Uterus (tissue), 4 donors: Measurements from ENCODE around the gene TBX10. TPM values are rescaled to one million over a fixed set of nuclear protein-coding genes. Genes with fewer than 3 reads are reported as not detected.

Source experiments
- DNase-seq, 2 donors: peaks; one replicate each; pipeline ENCODE4 v3.0.0-alpha.2; 2019 to 2020
- H3K27ac ChIP-seq, 2 donors: fragments of 200-600 bp; sonication (generic); 1 replicate in 1 of 2; 2 replicates in 1 of 2; pipeline ENCODE4 v1.5.1; 2016 to 2018
- H3K27me3 ChIP-seq, 2 donors: fragments of 200-600 bp; sonication (generic); one replicate each; pipeline ENCODE4 v1.5.1; 2018 to 2019; ENCODE audit warnings: control low read depth in 1 of 2
- H3K36me3 ChIP-seq, 2 donors: fragments of 200-600 bp; sonication (generic); one replicate each; pipeline ENCODE4 v1.5.1; 2019; ENCODE audit warnings: control low read depth in 1 of 2
- H3K4me1 ChIP-seq, 2 donors: fragments of 200-600 bp; sonication (generic); one replicate each; pipeline ENCODE4 v1.5.1; 2018 to 2019; ENCODE audit warnings: control low read depth in 1 of 2
- H3K4me3 ChIP-seq, 2 donors: fragments of 200-600 bp; sonication (generic); 1 replicate in 1 of 2; 2 replicates in 1 of 2; pipeline ENCODE4 v1.5.1; 2018 to 2019; ENCODE audit warnings: mild to moderate bottlenecking in 1 of 2
- H3K9me3 ChIP-seq, 2 donors: fragments of 200-600 bp; sonication (generic); one replicate each; pipeline ENCODE4 v1.5.1; 2019; ENCODE audit warnings: control low read depth in 1 of 2
- CTCF ChIP-seq, 4 experiments: fragments of 200-600 bp in 2 of 4; fragments of 450-650 bp in 2 of 4; sonication (generic) in 2 of 4; IDR thresholded peaks; one replicate each; pipeline ENCODE4 v1.5.1; 2016 to 2019; ENCODE audit warnings: antibody characterized with exemption in 4 of 4, mild to moderate bottlenecking in 2 of 4, moderate library complexity in 1 of 4
- POLR2A ChIP-seq, 2 donors: fragments of 450-650 bp; IDR thresholded peaks; one replicate each; pipeline ENCODE4 v1.6.1; 2016; ENCODE audit warnings: antibody characterized with exemption in 2 of 2, mild to moderate bottlenecking in 1 of 2, moderate library complexity in 1 of 2
- intact Hi-C: fragments of 100-400 bp; cut with DNase I; formaldehyde crosslinking; loops from one replicate; pipeline ENCODE4 v1.15.1; 2023; ENCODE audit warnings: low total_unique reads
- total RNA-seq, 4 donors: library from RNA; depleted of rRNA in 3 of 4; stranded (reverse); fragments of >200 nt in 3 of 4; gene quantifications; one replicate each; pipeline versions ENCODE4 v1.1.0 to v1.2.4, GENCODE V29; 2014 to 2023
- donor health status: DM: yes; HTN: yes; CAD: no.

The TBX10 gene
- total RNA-seq, 4 donors from 2014 or later = not detected

GRCh38 chr11:67657300-67657699 lies 17.7 kb upstream of the TBX10 start:
- Histone ChIP-seq H3K27ac (no peak overlapping the region), H3K4me1 (no peaks in the 10 kb centered on the region), H3K36me3 (no peaks in the 10 kb centered on the region), H3K4me3 (no peak overlapping the region), H3K27me3 (no peaks in the 10 kb centered on the region), H3K9me3 (no peaks in the 10 kb centered on the region)
- TF ChIP-seq POLR2A (IDR thresholded peaks at IDR 0.05) (no peak), CTCF (IDR thresholded peaks at IDR 0.05) (no peak)
- intact Hi-C loops = no loop called here
- DNase-seq = no peak

GRCh38 chr11:67656278-67656922 lies 16.8 kb upstream of the TBX10 start:
- intact Hi-C loops = no loop called here
- H3K36me3 ChIP-seq = no peaks in the 10 kb centered on the region
- no peak overlapping the region for H3K27ac ChIP-seq
- no peak overlapping the region for H3K4me3 ChIP-seq
- DNase-seq = no peak
- H3K4me1 ChIP-seq = no peaks in the 10 kb centered on the region
- H3K27me3 ChIP-seq = no peaks in the 10 kb centered on the region
- no peak for TF ChIP-seq CTCF (IDR thresholded peaks at IDR 0.05)
- no peaks in the 10 kb centered on the region for H3K9me3 ChIP-seq

- Histone ChIP-seq H3K4me3 (no peak overlapping the region), H3K36me3 (no peaks in the 10 kb centered on the region), H3K27ac (no peak overlapping the region), H3K4me1 (no peaks in the 10 kb centered on the region), H3K9me3 (no peaks in the 10 kb centered on the region), H3K27me3 (no peaks in the 10 kb centered on the region)
- TF ChIP-seq POLR2A (IDR thresholded peaks at IDR 0.05) = no peak
- no peak for TF ChIP-seq CTCF (IDR thresholded peaks at IDR 0.05)
- no peak for DNase-seq
- intact Hi-C loops = no loop called here
Measured at GRCh38 chr11:67654225-67654624, 14.7 kb upstream of the TBX10 start.

GRCh38 chr11:67652965-67653845 lies 13.6 kb upstream of the TBX10 start:
- Histone ChIP-seq H3K9me3 (no peaks in the 10 kb centered on the region), H3K27ac (no peak overlapping the region), H3K27me3 (no peaks in the 10 kb centered on the region), H3K4me1 (no peaks in the 10 kb centered on the region), H3K4me3 (no peak overlapping the region), H3K36me3 (no peaks in the 10 kb centered on the region)
- DNase-seq = no peak
- no peak for TF ChIP-seq POLR2A (IDR thresholded peaks at IDR 0.05)
- TF ChIP-seq CTCF (IDR thresholded peaks at IDR 0.05) = no peak
- intact Hi-C loops = no loop called here
